Erythroblast (primary cell): ENCODE results near the gene AP2S1.
"Not testable (repeated sequence)": the region's sequence is repeated elsewhere in the genome, so short reads cannot be mapped to it uniquely, and the experiment has no call there.

ENCODE experiments used
- DNase-seq, 2 experiments: peaks; one replicate each; lab custom pipeline; 2025; lab: John Stamatoyannopoulos, UW
- GATA1 ChIP-seq: IDR thresholded peaks from 2 replicates; pipeline ENCODE4 v1.6.1; 2011; ENCODE audit warnings: low read depth, mild to moderate bottlenecking, control low read depth, low read length, moderate library complexity
- POLR2A ChIP-seq: IDR thresholded peaks from 2 replicates; pipeline ENCODE4 v1.6.1; 2011; ENCODE audit warnings: mild to moderate bottlenecking, low read length

The AP2S1 gene

GRCh38 chr19:46860846-46861690, 10.4 kb upstream of the AP2S1 start, which contains the start of gene ARHGAP35:
Gene ARHGAP35 (plus strand): TSS chr19:46860997. CDS start chr19:46918676, 57,679 bp downstream.
- TF ChIP-seq GATA1: no peak
- TF ChIP-seq POLR2A: no peak
- peak; percentile 56 to 74 for DNase-seq

GRCh38 chr19:46860125-46860845, 9.6 kb upstream of the AP2S1 start:
- TF ChIP-seq POLR2A (peak; percentile 92), GATA1 (no peak)
- peak; percentile 99 for DNase-seq

- TF ChIP-seq GATA1: no peak
- no peak for TF ChIP-seq POLR2A
Observed at GRCh38 chr19:46859637-46860124, 9.0 kb upstream of the AP2S1 start.

GRCh38 chr19:46856062-46857022, 5.7 kb upstream of the AP2S1 start:
- peak; percentile 94 for DNase-seq
- TF ChIP-seq GATA1: no peak
- TF ChIP-seq POLR2A: no peak

More at GRCh38 chr19:46859637-46860124, 9.0 kb upstream of the AP2S1 start:
- no peak for DNase-seq

- not testable (repeated sequence) for DNase-seq
Observed at GRCh38 chr19:46854698-46855097, 4.1 kb upstream of the AP2S1 start.

GRCh38 chr19:46852830-46853229, 2.2 kb upstream of the AP2S1 start:
- TF ChIP-seq GATA1: no peak
- no peak for TF ChIP-seq POLR2A
- no peak for DNase-seq

- no peak for DNase-seq
- TF ChIP-seq GATA1 (no peak), POLR2A (no peak)
Observed at GRCh38 chr19:46849610-46850009, 1.0 kb downstream of the AP2S1 start.

GRCh38 chr19:46848389-46848788, 2.3 kb downstream of the AP2S1 start:
- TF ChIP-seq POLR2A (no peak), GATA1 (no peak)
- no peak for DNase-seq

GRCh38 chr19:46847528-46847927, 3.1 kb downstream of the AP2S1 start:
- no peak for TF ChIP-seq POLR2A
- TF ChIP-seq GATA1: no peak
- no peak for DNase-seq

GRCh38 chr19:46845959-46846459, 4.6 kb downstream of the AP2S1 start:
- no peak for TF ChIP-seq GATA1
- TF ChIP-seq POLR2A: peak; percentile 33
- peak; percentile 76 to 78 for DNase-seq

GRCh38 chr19:46844067-46844489, 6.6 kb downstream of the AP2S1 start:
- DNase-seq: peak; percentile 47 to 66
- TF ChIP-seq POLR2A (no peak), GATA1 (no peak)

- no peak for DNase-seq
- TF ChIP-seq POLR2A (no peak), GATA1 (no peak)
Observed at GRCh38 chr19:46842791-46843190, 7.9 kb downstream of the AP2S1 start.
